B cell (primary cell): ENCODE data around the gene SLC39A12. TPM values are rescaled to one million over a fixed set of nuclear protein-coding genes. Genes with fewer than 3 reads are reported as not detected.

ENCODE experiments used
- ATAC-seq: fragments of 200-7000 bp; cut with Tn5 transposase; one replicate; pipeline ENCODE4 v1.10.0; 2021; ENCODE audit warnings: low read depth, mild to moderate bottlenecking, moderate number of reproducible peaks, moderate library complexity
- CTCF ChIA-PET: fragments of 350-600 bp; sonication (Branson Sonifier 250); formaldehyde crosslinking; loops from one replicate; lab custom pipeline; 2021; ENCODE audit warnings: antibody characterized with exemption, inconsistent platforms; lab: Charles Lee
- POLR2A ChIA-PET: fragments of 350-600 bp; sonication (Branson Sonifier 250); formaldehyde crosslinking; loops from one replicate; lab custom pipeline; 2021; ENCODE audit warnings: antibody characterized with exemption; lab: Charles Lee
- DNase-seq: peaks from one replicate; pipeline ENCODE4 v3.0.0; 2013
- H2AFZ ChIP-seq: 2 replicates; pipeline ENCODE4 v1.6.1; 2012; ENCODE audit warnings: mild to moderate bottlenecking, low read depth, low read length; ENCODE audit not compliant: insufficient read depth, poor library complexity, severe bottlenecking
- H3K27ac ChIP-seq, 2 donors: 1 replicate in 1 of 2; 2 replicates in 1 of 2; pipeline ENCODE4 v1.5.1; 2012 to 2013; ENCODE audit warnings: low read length in 2 of 2, mild to moderate bottlenecking in 2 of 2, moderate library complexity in 1 of 2
- H3K27me3 ChIP-seq, 4 experiments: fragments of 200-600 bp in 1 of 4; sonication (generic) in 1 of 4; replicated peaks in 1 of 4; 1 replicate in 2 of 4; 2 replicates in 2 of 4; pipeline versions ENCODE4 v1.6.1 to v1.7.0; 2013 to 2016; ENCODE audit warnings: low read length in 3 of 4, mild to moderate bottlenecking in 2 of 4, mixed read lengths in 1 of 4, moderate library complexity in 1 of 4; ENCODE audit not compliant: insufficient read depth in 4 of 4, control insufficient read depth in 3 of 4; ENCODE audit errors: control extremely low read depth in 1 of 4
- H3K36me3 ChIP-seq, 2 experiments: replicated peaks in 1 of 2; 1 replicate in 1 of 2; 2 replicates in 1 of 2; pipeline versions ENCODE4 v1.6.1 to v1.7.1; 2013; ENCODE audit warnings: low read length in 1 of 2; ENCODE audit not compliant: insufficient read depth in 2 of 2, control insufficient read depth in 1 of 2; ENCODE audit errors: control extremely low read depth in 1 of 2, extremely low read depth in 1 of 2
- H3K4me1 ChIP-seq, 2 donors: fragments of 200-600 bp in 1 of 2; sonication (generic) in 1 of 2; 1 replicate in 1 of 2; 2 replicates in 1 of 2; pipeline versions ENCODE4 v1.5.1 to v1.6.1; 2013 to 2017; ENCODE audit warnings: low read length in 2 of 2; ENCODE audit not compliant: control insufficient read depth in 2 of 2, insufficient read depth in 2 of 2
- H3K4me2 ChIP-seq: replicated peaks from 2 replicates; pipeline ENCODE3; 2012; ENCODE audit warnings: mild to moderate bottlenecking, low read depth, low read length; ENCODE audit not compliant: poor library complexity, severe bottlenecking
- H3K4me3 ChIP-seq, 5 experiments: fragments of 200-600 bp in 1 of 5; sonication (generic) in 1 of 5; 1 replicate in 3 of 5; 2 replicates in 2 of 5; pipeline versions ENCODE4 v1.5.1 to v1.7.0; 2011 to 2016; ENCODE audit warnings: low read length in 4 of 5, mild to moderate bottlenecking in 4 of 5, low read depth in 2 of 5, control low read depth in 1 of 5, moderate library complexity in 1 of 5; ENCODE audit not compliant: insufficient read depth in 1 of 5; ENCODE audit errors: control extremely low read depth in 1 of 5, extremely low read depth in 1 of 5
- H3K79me2 ChIP-seq: fragments of 200-600 bp; sonication (generic); one replicate; pipeline ENCODE4 v1.6.0; 2016; ENCODE audit warnings: low read length; ENCODE audit not compliant: control insufficient read depth, insufficient read depth
- H3K9ac ChIP-seq: fragments of 200-600 bp; sonication (generic); 2 replicates; pipeline ENCODE4 v1.6.1; 2017; ENCODE audit warnings: mild to moderate bottlenecking, low read length, moderate library complexity
- H3K9me3 ChIP-seq, 3 donors: one replicate each; pipeline versions ENCODE4 v1.6.1 to v1.7.1; 2013; ENCODE audit warnings: low read length in 2 of 3; ENCODE audit not compliant: control insufficient read depth in 2 of 3, insufficient read depth in 1 of 3; ENCODE audit errors: control extremely low read depth in 1 of 3
- H4K20me1 ChIP-seq: 2 replicates; pipeline ENCODE4 v1.6.0; 2012; ENCODE audit warnings: mild to moderate bottlenecking, low read length; ENCODE audit not compliant: insufficient read depth, control insufficient read depth, poor library complexity, severe bottlenecking
- H3K27ac Mint-ChIP-seq: one replicate; pipeline ENCODE4 v1.8.0; 2021; ENCODE audit warnings: mixed read lengths
- H3K27me3 Mint-ChIP-seq: one replicate; pipeline ENCODE4 v1.8.0; 2021; ENCODE audit warnings: mixed read lengths
- H3K4me1 Mint-ChIP-seq: one replicate; pipeline ENCODE4 v1.8.0; 2021; ENCODE audit warnings: mixed read lengths
- H3K4me3 Mint-ChIP-seq: one replicate; pipeline ENCODE4 v1.8.0; 2021; ENCODE audit warnings: mixed read lengths
- H3K9me3 Mint-ChIP-seq: one replicate; pipeline ENCODE4 v1.8.0; 2022; ENCODE audit warnings: mixed read lengths; ENCODE audit not compliant: insufficient read depth
- CTCF ChIP-seq: fragments of 200-600 bp; IDR thresholded peaks from one replicate; pipeline ENCODE4 v1.8.0; 2022; ENCODE audit warnings: antibody characterized with exemption, mild to moderate bottlenecking
- EZH2 ChIP-seq: IDR thresholded peaks from 2 replicates; pipeline ENCODE4 v1.6.1; 2012; ENCODE audit warnings: borderline replicate concordance, low read depth, mild to moderate bottlenecking, moderate library complexity, low read length; ENCODE audit not compliant: insufficient read depth, poor library complexity, severe bottlenecking
- WGBS: methylation state at CpG from one replicate; pipeline ENCODE4 v1.1.5; 2013; ENCODE audit warnings: missing lambda C conversion rate; ENCODE audit not compliant: insufficient coverage; 5-methylcytosine and 5-hydroxymethylcytosine counted together
- intact Hi-C: fragments of 100-400 bp; cut with micrococcal nuclease; formaldehyde crosslinking; loops from one replicate; pipeline ENCODE4 v1.10.0; 2022
- polyA plus RNA-seq: library from polyadenylated mRNA; depleted of rRNA; stranded (reverse); fragments of >200 nt; gene quantifications from 2 replicates; pipeline ENCODE4 v1.2.3, GENCODE V29; 2012
- total RNA-seq, 2 donors: library from RNA; stranded (reverse); fragments of 120-200 nt in 1 of 2; gene quantifications; 1 replicate in 1 of 2; 2 replicates in 1 of 2; pipeline versions ENCODE4 v1.2.3 to v1.2.4, GENCODE V29; 2013 to 2022

SLC39A12 gene
- total and polyA plus RNA-seq, 2 donors (not counting 1 experiment from before 2014, with no cell fraction given): not detected

GRCh38 chr10:18073314-18073713, 121.6 kb downstream of the SLC39A12 start:
- no peak for TF ChIP-seq CTCF
- Histone ChIP-seq H3K4me2 (no peak overlapping the region), H3K79me2 (no peaks in the 10 kb centered on the region), H3K9ac (no peak overlapping the region), H3K36me3 (no peaks in the 10 kb centered on the region), H4K20me1 (no peaks in the 10 kb centered on the region), H2AFZ (no peak overlapping the region), H3K27me3 (no peaks in the 10 kb centered on the region), H3K27ac (no peak overlapping the region), H3K4me1 (no peaks in the 10 kb centered on the region), H3K4me3 (no peak overlapping the region), H3K9me3 (no peaks in the 10 kb centered on the region)
- no peak overlapping the region for H3K27ac Mint-ChIP-seq
- intact Hi-C loops: no loop called here
- H3K4me3 Mint-ChIP-seq: no peak overlapping the region
- H3K9me3 Mint-ChIP-seq: no peaks in the 10 kb centered on the region
- ATAC-seq: no peak
- H3K4me1 Mint-ChIP-seq: no peaks in the 10 kb centered on the region
- no peak for DNase-seq
- no peaks in the 10 kb centered on the region for H3K27me3 Mint-ChIP-seq
- POLR2A ChIA-PET: no interaction called here
- CTCF ChIA-PET: no interaction called here
- WGBS: 100% methylated on average over 3 of the region's 3 CpGs

GRCh38 chr10:18075881-18076280, 124.2 kb downstream of the SLC39A12 start:
- no peaks in the 10 kb centered on the region for H3K4me1 ChIP-seq
- no peaks in the 10 kb centered on the region for H3K79me2 ChIP-seq
- H3K27ac Mint-ChIP-seq: no peak overlapping the region
- H3K4me1 Mint-ChIP-seq: no peaks in the 10 kb centered on the region
- no peaks in the 10 kb centered on the region for H3K27me3 Mint-ChIP-seq
- DNase-seq: no peak
- no peak for TF ChIP-seq EZH2
- no peak for TF ChIP-seq CTCF
- H3K4me2 ChIP-seq: no peak overlapping the region
- H3K27ac ChIP-seq: no peak overlapping the region
- no peaks in the 10 kb centered on the region for H3K27me3 ChIP-seq
- CTCF ChIA-PET: no interaction called here
- intact Hi-C loops: no loop called here
- H3K9me3 Mint-ChIP-seq: no peaks in the 10 kb centered on the region
- H3K9ac ChIP-seq: no peak overlapping the region
- 76% methylated on average over 2 of the region's 3 CpGs for WGBS
- H3K36me3 ChIP-seq: no peaks in the 10 kb centered on the region
- no peak overlapping the region for H3K4me3 ChIP-seq
- no peak overlapping the region for H2AFZ ChIP-seq
- no peaks in the 10 kb centered on the region for H3K9me3 ChIP-seq
- H4K20me1 ChIP-seq: no peaks in the 10 kb centered on the region
- POLR2A ChIA-PET: no interaction called here
- no peak overlapping the region for H3K4me3 Mint-ChIP-seq
- no peak for ATAC-seq
